HepG2 (cell line): ENCODE data around the gene FAM114A1. TPM values are rescaled to one million over a fixed set of nuclear protein-coding genes. Genes with fewer than 3 reads are reported as not detected.
"Not testable (repeated sequence)": the region's sequence is repeated elsewhere in the genome, so short reads cannot be mapped to it uniquely, and the experiment has no call there.

Experiments
- ATAC-seq: fragments of 200-7000 bp; cut with Tn5 transposase; 3 replicates; pipeline ENCODE4 v1.9.1; 2020; ENCODE audit warnings: mild to moderate bottlenecking, moderate library complexity
- BruUV-seq: library from RNA; stranded (reverse); fragments of 400-500 nt; replicated peaks from 2 replicates; lab custom pipeline; 2021; lab: Mats Ljungman, UMichigan
- CTCF ChIA-PET: fragments of 300-600 bp; formaldehyde crosslinking; extraction: SDS; loops from one replicate; lab custom pipeline; 2021; ENCODE audit warnings: low total read pairs, inconsistent platforms, low intra/inter-chr PET ratio; lab: Yijun Ruan, JAX
- POLR2A ChIA-PET: fragments of 350-600 bp; sonication (Branson Sonifier 250); formaldehyde crosslinking; loops from one replicate; lab custom pipeline; 2020; ENCODE audit warnings: antibody characterized with exemption, inconsistent platforms; lab: Yijun Ruan, JAX
- DNase-seq: peaks from one replicate; pipeline ENCODE4 v3.0.0-alpha.2; 2015; ENCODE audit warnings: low spot score
- FAIRE-seq: peaks from 3 replicates; lab custom pipeline; 2011; peaks lifted over from hg19 to GRCh38; lab: Jason Lieb, UNC
- H2AFZ ChIP-seq: one replicate; pipeline ENCODE4 v1.6.1; 2011; ENCODE audit warnings: low read length, inconsistent platforms
- H3K27ac ChIP-seq: fragments of 300-600 bp; 3 replicates; pipeline ENCODE4 v1.8.0; 2011; ENCODE audit warnings: mixed run types, mild to moderate bottlenecking, mixed read lengths, low read length, inconsistent platforms; ENCODE audit not compliant: insufficient read depth; ENCODE audit errors: extremely low read length
- H3K27me3 ChIP-seq, 2 experiments: fragments of 200-600 bp in 1 of 2; 2 replicates in 1 of 2; 3 replicates in 1 of 2; pipeline versions ENCODE4 v1.6.0 to v1.8.0; 2011; ENCODE audit warnings: low read length in 2 of 2, mild to moderate bottlenecking in 2 of 2, moderate library complexity in 2 of 2, inconsistent platforms in 1 of 2; ENCODE audit not compliant: insufficient read depth in 2 of 2, control insufficient read depth in 1 of 2
- H3K36me3 ChIP-seq, 2 experiments: fragments of 200-600 bp in 1 of 2; replicated peaks in 1 of 2; 2 replicates in 1 of 2; 3 replicates in 1 of 2; pipeline versions ENCODE4 v1.5.1 to v1.8.0; 2011; ENCODE audit warnings: low read length in 2 of 2, inconsistent platforms in 1 of 2; ENCODE audit not compliant: insufficient read depth in 2 of 2, control insufficient read depth in 1 of 2
- H3K4me1 ChIP-seq: 2 replicates; pipeline ENCODE4 v1.5.1; 2012; ENCODE audit warnings: low read length, inconsistent platforms; ENCODE audit not compliant: insufficient read depth
- H3K4me2 ChIP-seq: 2 replicates; pipeline ENCODE4 v1.6.0; 2011; ENCODE audit warnings: low read depth, low read length, inconsistent platforms
- H3K4me3 ChIP-seq, 3 experiments: fragments of 200-600 bp in 1 of 3; sonication (generic), shearing (Covaris generic) in 1 of 3; replicated peaks in 1 of 3; 2 replicates each; pipeline ENCODE4 v1.5.1; 2011 to 2016; ENCODE audit warnings: low read length in 3 of 3, inconsistent platforms in 2 of 3, low read depth in 2 of 3, mild to moderate bottlenecking in 2 of 3, control low read depth in 1 of 3, mixed read lengths in 1 of 3; ENCODE audit not compliant: insufficient read depth in 1 of 3
- H3K79me2 ChIP-seq: one replicate; pipeline ENCODE4 v1.6.1; 2011; ENCODE audit warnings: low read length, inconsistent platforms; ENCODE audit not compliant: insufficient read depth
- H3K9ac ChIP-seq: 2 replicates; pipeline ENCODE4 v1.6.0; 2011; ENCODE audit warnings: mild to moderate bottlenecking, low read depth, low read length, inconsistent platforms; ENCODE audit not compliant: insufficient read depth
- H3K9me3 ChIP-seq: 2 replicates; pipeline ENCODE4 v1.5.1; 2012; ENCODE audit warnings: mild to moderate bottlenecking, low read length
- H4K20me1 ChIP-seq: 2 replicates; pipeline ENCODE4 v1.6.0; 2011; ENCODE audit warnings: inconsistent platforms, mild to moderate bottlenecking, low read length, moderate library complexity; ENCODE audit not compliant: insufficient read depth
- CENPX ChIP-seq: sonication (generic); formaldehyde crosslinking; IDR thresholded peaks from 2 replicates; pipeline ENCODE4 v1.9.0; 2021; ENCODE audit warnings: mild to moderate bottlenecking, missing genetic modification reagents, moderate library complexity
- CREB3 ChIP-seq: sonication (generic); formaldehyde crosslinking; IDR thresholded peaks from 2 replicates; pipeline ENCODE4 v1.5.0; 2020; ENCODE audit warnings: missing genetic modification reagents
- NR2F1 ChIP-seq, 2 experiments: fragments of 450-650 bp in 1 of 2; formaldehyde crosslinking in 1 of 2; IDR thresholded peaks; 2 replicates each; pipeline versions ENCODE4 v1.5.0 to v1.6.1; 2016 to 2020; ENCODE audit warnings: mild to moderate bottlenecking in 1 of 2, missing compliant biosample characterization in 1 of 2, missing genetic modification reagents in 1 of 2, moderate library complexity in 1 of 2
- SRY ChIP-seq: sonication (generic); formaldehyde crosslinking; IDR thresholded peaks from 2 replicates; pipeline ENCODE4 v1.8.0; 2022; ENCODE audit warnings: mild to moderate bottlenecking, missing genetic modification reagents
- THAP7 ChIP-seq: sonication (generic); formaldehyde crosslinking; IDR thresholded peaks from 2 replicates; pipeline ENCODE4 v1.8.1; 2023; ENCODE audit warnings: mild to moderate bottlenecking, missing genetic modification reagents
- ZBTB33 ChIP-seq: sonication (generic); formaldehyde crosslinking; IDR thresholded peaks from 2 replicates; pipeline ENCODE4 v1.4.0; 2020; ENCODE audit warnings: missing genetic modification reagents
- ZNF20 ChIP-seq: sonication (generic); formaldehyde crosslinking; IDR thresholded peaks from 2 replicates; pipeline ENCODE4 v1.4.0; 2020; ENCODE audit warnings: mild to moderate bottlenecking, moderate library complexity, missing genetic modification reagents
- ZNF496 ChIP-seq: sonication (generic); formaldehyde crosslinking; IDR thresholded peaks from 2 replicates; pipeline ENCODE4 v1.8.1; 2023; ENCODE audit warnings: mild to moderate bottlenecking, moderate library complexity, missing genetic modification reagents; ENCODE audit not compliant: insufficient replicate concordance
- WGBS: methylation state at CpG from one replicate; pipeline ENCODE4 v1.1.6; 2017; ENCODE audit warnings: low lambda C conversion rate; 5-methylcytosine and 5-hydroxymethylcytosine counted together
- in situ Hi-C: cut with HindIII; loops from 2 replicates; pipeline ENCODE4 v1.10.0; 2017; ENCODE audit warnings: low pct_unique_long_range_greater_than_20kb; ENCODE audit not compliant: extremely low pct_ligation_motif_present
- intact Hi-C: fragments of 100-400 bp; cut with micrococcal nuclease; formaldehyde crosslinking; loops from one replicate; pipeline ENCODE4 v1.10.0; 2022; ENCODE audit not compliant: unreplicated experiment
- polyA plus RNA-seq, 8 experiments: library from polyadenylated mRNA; depleted of rRNA in 3 of 8; stranded (reverse) in 7 of 8; unstranded in 1 of 8; fragments of >200 nt; fragmentation: Illumina TruSeq in 4 of 8; extraction: Trizol in 4 of 8; gene quantifications; 2 replicates each; pipeline versions ENCODE4 v1.2.1 to v1.2.3, GENCODE V29; 2011 to 2016; ENCODE audit warnings: low read depth in 4 of 8, missing spikeins in 1 of 8, mixed read lengths in 1 of 8; ENCODE audit not compliant: insufficient read depth in 1 of 8
- total RNA-seq, 5 experiments: library from RNA; depleted of rRNA; stranded (reverse); fragments of >200 nt; fragmentation: Illumina TruSeq; extraction: Trizol; gene quantifications; 2 replicates each; pipeline ENCODE4 v1.2.3, GENCODE V29; 2016; ENCODE audit warnings: low read depth in 1 of 5

The FAM114A1 gene
- total and polyA plus RNA-seq, 2 of the 13 experiments (the other 11 are each of a cell fraction or from before 2014, with no cell fraction given), result 61.0 to 76.9 TPM

- no peak for TF ChIP-seq CENPX (CRISPR knock-in tag)
- TF ChIP-seq ZNF20 (CRISPR knock-in tag), result no peak
- no peak for TF ChIP-seq NR2F1 (CRISPR knock-in tag; IDR thresholded peaks at IDR 0.05)
- TF ChIP-seq THAP7 (CRISPR knock-in tag), result no peak
- no peak for TF ChIP-seq SRY (CRISPR knock-in tag)
- TF ChIP-seq ZNF496 (CRISPR knock-in tag), result no peak
- TF ChIP-seq CREB3, result no peak
These were observed 119.9 kb downstream of the FAM114A1 start (continued) for GRCh38 chr4:38987491-38987890.

- H4K20me1 ChIP-seq, H3K4me3 ChIP-seq, FAIRE-seq, DNase-seq, H3K27me3 ChIP-seq, H2AFZ ChIP-seq, CTCF ChIA-PET, POLR2A ChIA-PET, H3K9ac ChIP-seq, H3K27ac ChIP-seq, in situ Hi-C loops, H3K9me3 ChIP-seq, BruUV-seq, ATAC-seq, H3K79me2 ChIP-seq, H3K36me3 ChIP-seq, H3K4me2 ChIP-seq: not testable (repeated sequence)
- 81% methylated on average over 9 of the region's 9 CpGs for WGBS
- intact Hi-C loops, result loop anchor here (10.0 kb wide), 1 partner anchor 54 kb away; no protein-coding TSS in a partner anchor
- peaks cover 29% of the 10 kb centered on the region for H3K4me1 ChIP-seq
- TF ChIP-seq ZBTB33 (CRISPR knock-in tag), result peak; percentile 28; the same call in 1 of the 2 replicates
These were observed 120.7 kb downstream of the FAM114A1 start for GRCh38 chr4:38988353-38988752.
